Tibial artery (tissue), 4 donors: ENCODE data around the gene TACC2.

Experiments used
- DNase-seq, 2 donors: peaks; one replicate each; pipeline ENCODE4 v3.0.0-alpha.2; 2019
- H3K27ac ChIP-seq, 2 donors: fragments of 200-600 bp; sonication (generic) in 1 of 2; 1 replicate in 1 of 2; 2 replicates in 1 of 2; pipeline ENCODE4 v1.5.1; 2018 to 2019; ENCODE audit warnings: mild to moderate bottlenecking in 1 of 2
- H3K27me3 ChIP-seq, 2 donors: fragments of 200-600 bp; sonication (generic) in 1 of 2; one replicate each; pipeline versions ENCODE4 v1.5.1 to v1.6.0; 2016 to 2019
- H3K36me3 ChIP-seq, 3 donors: fragments of 200-600 bp; sonication (generic) in 2 of 3; one replicate each; pipeline ENCODE4 v1.5.1; 2016 to 2019; ENCODE audit warnings: mild to moderate bottlenecking in 2 of 3
- H3K4me1 ChIP-seq, 4 donors: fragments of 200-600 bp; sonication (generic) in 2 of 4; 1 replicate in 3 of 4; 2 replicates in 1 of 4; pipeline ENCODE4 v1.5.1; 2016 to 2019
- H3K4me3 ChIP-seq, 2 donors: fragments of 200-600 bp; sonication (generic) in 1 of 2; 1 replicate in 1 of 2; 2 replicates in 1 of 2; pipeline ENCODE4 v1.5.1; 2018 to 2019; ENCODE audit warnings: mild to moderate bottlenecking in 2 of 2
- H3K9me3 ChIP-seq, 3 donors: fragments of 200-600 bp; sonication (generic) in 1 of 3; one replicate each; pipeline ENCODE4 v1.5.1; 2016 to 2019
- intact Hi-C: fragments of 100-400 bp; cut with DNase I; formaldehyde crosslinking; loops from one replicate; pipeline ENCODE4 v1.15.0; 2023; ENCODE audit warnings: low total_unique reads
- TF ChIP-seq, protein P1 (sequence below), 2 experiments: fragments of 200-600 bp in 1 of 2; fragments of 450-650 bp in 1 of 2; IDR thresholded peaks; one replicate each; pipeline ENCODE4 v1.5.1; 2017 to 2019; ENCODE audit warnings: antibody characterized with exemption in 2 of 2, mild to moderate bottlenecking in 1 of 2, moderate library complexity in 1 of 2

Gene TACC2

DNA sequence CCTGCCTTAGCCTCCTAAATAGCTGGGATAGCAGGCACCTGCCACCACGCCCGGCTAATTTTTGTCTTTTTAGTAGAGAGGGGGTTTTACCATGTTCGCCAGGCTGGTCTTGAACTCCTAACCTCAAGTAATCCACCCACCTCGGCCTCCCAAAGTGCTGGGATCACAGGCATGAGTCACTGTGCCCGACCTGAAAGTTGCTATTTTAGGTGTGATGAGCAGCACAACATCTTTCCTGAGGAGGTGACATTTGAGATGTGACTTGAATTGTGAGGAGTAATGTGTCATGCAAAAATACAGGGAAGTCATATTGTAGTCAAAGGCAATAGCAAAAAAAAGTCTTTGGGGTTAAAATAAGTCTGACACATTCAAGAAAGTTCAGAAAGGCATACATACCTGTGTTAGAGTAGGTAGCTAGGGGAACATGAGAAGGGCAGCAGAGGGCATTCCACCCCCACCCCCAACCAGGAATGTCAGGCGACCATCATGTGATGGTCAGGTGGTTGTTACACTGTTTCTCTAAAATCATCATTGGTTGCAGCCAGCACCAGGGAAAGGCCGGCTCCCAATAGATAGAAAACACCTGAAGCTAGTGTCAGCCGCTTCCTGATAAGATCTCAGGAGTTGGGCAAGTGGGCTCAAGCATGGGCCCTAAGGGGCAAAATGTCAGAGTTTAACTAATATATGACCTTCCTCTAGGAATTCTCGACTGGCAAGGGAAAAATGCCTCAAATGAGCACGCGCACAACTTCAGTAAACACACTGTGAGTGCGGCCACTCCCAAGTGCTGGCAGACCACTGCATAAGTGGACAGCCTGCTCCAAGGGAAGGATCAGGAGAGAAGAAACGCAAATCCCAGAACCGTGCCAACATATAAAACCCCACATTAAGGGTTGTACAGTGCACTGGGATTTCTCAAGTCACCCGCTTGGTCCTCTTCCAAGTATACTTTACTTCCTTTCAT is at the start of gene TACC2:
Gene TACC2, plus strand, starts transcription at position 803 of the 964 bp plus-strand sequence. CDS start 32,819 bp downstream, outside the sequence.
- intact Hi-C loops, result no loop called here
- Histone ChIP-seq H3K27ac (peak within 1 kb of the TSS; percentile 56 to 59), H3K36me3 (no peaks in the 10 kb centered on the region), H3K9me3 (peaks cover 0 to 7% (median 7%) of the 10 kb centered on the region in 3 donors), H3K4me3 (no peak within 1 kb of the TSS), H3K4me1 (peaks cover 0 to 14% (median 7%) of the 10 kb centered on the region in 4 donors), H3K27me3 (no peaks in the 10 kb centered on the region)
- no peak for DNase-seq
- TF ChIP-seq, protein P1, sequence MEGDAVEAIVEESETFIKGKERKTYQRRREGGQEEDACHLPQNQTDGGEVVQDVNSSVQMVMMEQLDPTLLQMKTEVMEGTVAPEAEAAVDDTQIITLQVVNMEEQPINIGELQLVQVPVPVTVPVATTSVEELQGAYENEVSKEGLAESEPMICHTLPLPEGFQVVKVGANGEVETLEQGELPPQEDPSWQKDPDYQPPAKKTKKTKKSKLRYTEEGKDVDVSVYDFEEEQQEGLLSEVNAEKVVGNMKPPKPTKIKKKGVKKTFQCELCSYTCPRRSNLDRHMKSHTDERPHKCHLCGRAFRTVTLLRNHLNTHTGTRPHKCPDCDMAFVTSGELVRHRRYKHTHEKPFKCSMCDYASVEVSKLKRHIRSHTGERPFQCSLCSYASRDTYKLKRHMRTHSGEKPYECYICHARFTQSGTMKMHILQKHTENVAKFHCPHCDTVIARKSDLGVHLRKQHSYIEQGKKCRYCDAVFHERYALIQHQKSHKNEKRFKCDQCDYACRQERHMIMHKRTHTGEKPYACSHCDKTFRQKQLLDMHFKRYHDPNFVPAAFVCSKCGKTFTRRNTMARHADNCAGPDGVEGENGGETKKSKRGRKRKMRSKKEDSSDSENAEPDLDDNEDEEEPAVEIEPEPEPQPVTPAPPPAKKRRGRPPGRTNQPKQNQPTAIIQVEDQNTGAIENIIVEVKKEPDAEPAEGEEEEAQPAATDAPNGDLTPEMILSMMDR (IDR thresholded peaks at IDR 0.05), result no peak

GRCh38 chr10:121941532-121941931 is 47.4 kb upstream of the TACC2 start:
- no peak for DNase-seq

GRCh38 chr10:121942749-121943416 is 46.1 kb upstream of the TACC2 start:
- H3K4me1 ChIP-seq, result peaks cover 0 to 6% (median 2%) of the 10 kb centered on the region in 4 donors
- no peaks in the 10 kb centered on the region for H3K36me3 ChIP-seq
- peak in 1 of 2 donors; percentile 23 for DNase-seq
- H3K9me3 ChIP-seq, result no peaks in the 10 kb centered on the region
- H3K4me3 ChIP-seq, result no peak overlapping the region
- intact Hi-C loops, result no loop called here
- no peaks in the 10 kb centered on the region for H3K27me3 ChIP-seq
- TF ChIP-seq, protein P1 (IDR thresholded peaks at IDR 0.05), result no peak
- no peak overlapping the region for H3K27ac ChIP-seq

More at GRCh38 chr10:121941532-121941931, 47.4 kb upstream of the TACC2 start:
- Histone ChIP-seq H3K9me3 (no peaks in the 10 kb centered on the region), H3K36me3 (no peaks in the 10 kb centered on the region), H3K4me1 (peaks cover 0 to 6% (median 2%) of the 10 kb centered on the region in 4 donors), H3K27ac (no peak overlapping the region), H3K4me3 (no peak overlapping the region), H3K27me3 (no peaks in the 10 kb centered on the region)
- TF ChIP-seq, protein P1 (IDR thresholded peaks at IDR 0.05), result no peak
- intact Hi-C loops, result no loop called here

DNA sequence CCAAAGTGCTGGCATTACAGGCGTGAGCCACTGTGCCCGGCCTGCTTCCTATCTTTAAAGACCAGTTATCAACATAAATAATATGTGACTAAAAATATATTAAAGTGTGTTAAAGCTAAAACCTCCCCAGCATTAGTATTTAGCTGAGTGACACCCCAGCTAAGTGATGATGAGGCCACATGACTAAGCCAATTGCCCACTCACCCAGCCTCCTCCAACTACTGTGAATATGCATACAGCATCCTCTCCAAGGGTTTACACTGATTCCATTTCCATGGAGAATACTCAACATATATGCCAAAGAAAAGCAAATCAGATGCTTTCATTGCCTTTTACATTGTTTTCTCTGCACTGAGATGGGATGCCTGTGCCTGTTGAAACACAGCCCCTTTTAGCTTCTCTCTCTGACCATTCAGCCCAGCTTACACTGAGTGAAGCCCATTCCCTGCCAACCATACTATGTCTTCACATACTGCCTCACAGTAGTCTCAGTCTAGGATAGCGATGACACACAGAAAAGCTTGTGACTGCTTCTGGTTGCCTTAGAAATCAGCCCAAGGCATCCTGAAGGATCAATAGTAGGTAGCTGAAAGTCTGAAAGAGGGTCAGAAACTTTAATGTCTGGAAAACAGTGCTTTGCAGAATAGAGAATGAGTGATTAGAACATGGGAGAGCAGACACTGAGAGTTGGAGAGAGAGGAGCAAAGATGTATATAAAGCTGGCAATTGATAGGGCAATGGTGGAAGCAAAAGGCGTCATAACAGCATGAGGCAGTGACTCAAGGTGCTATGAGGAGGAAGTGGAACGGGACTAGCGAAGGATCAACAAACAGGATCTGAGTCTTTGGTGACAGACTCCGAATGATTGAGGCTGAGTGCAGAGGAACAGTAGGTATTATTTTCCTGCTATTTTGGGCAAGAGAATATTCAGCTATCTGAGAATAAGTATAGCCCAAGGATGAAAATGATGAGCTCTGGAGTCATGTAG is 41.3 kb upstream of the TACC2 start:
- TF ChIP-seq, protein P1 (IDR thresholded peaks at IDR 0.05), result no peak
- Histone ChIP-seq H3K4me3 (no peak overlapping the region), H3K4me1 (peaks cover 0 to 11% (median 4%) of the 10 kb centered on the region in 4 donors), H3K36me3 (peaks cover 0 to 4% (median 0%) of the 10 kb centered on the region in 3 donors), H3K9me3 (no peaks in the 10 kb centered on the region), H3K27me3 (no peaks in the 10 kb centered on the region), H3K27ac (no peak overlapping the region)
- intact Hi-C loops, result no loop called here
- DNase-seq, result no peak

DNA sequence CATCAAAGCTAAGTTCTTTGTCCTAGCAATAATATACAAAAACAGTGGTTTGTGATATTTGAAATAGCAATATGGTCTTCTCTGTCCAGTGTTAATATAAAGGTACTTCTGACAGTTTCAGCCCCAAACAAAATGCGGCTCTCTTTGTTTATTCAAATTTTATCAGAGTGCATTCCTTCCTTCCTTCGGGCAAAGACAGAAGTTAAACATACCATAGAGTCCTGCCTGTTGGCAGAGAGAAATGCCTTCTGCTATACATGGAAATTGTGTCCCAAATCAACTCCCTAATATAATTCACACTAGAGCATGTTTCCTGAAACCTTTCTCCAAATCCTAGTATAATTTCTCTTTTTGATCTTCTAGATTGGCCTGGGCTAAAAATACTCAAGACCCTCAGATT is 39.9 kb upstream of the TACC2 start:
- Histone ChIP-seq H3K4me3 (no peak overlapping the region), H3K9me3 (no peaks in the 10 kb centered on the region), H3K36me3 (peaks cover 0 to 5% (median 0%) of the 10 kb centered on the region in 3 donors), H3K27me3 (no peaks in the 10 kb centered on the region), H3K4me1 (peaks cover 0 to 7% (median 2%) of the 10 kb centered on the region in 4 donors), H3K27ac (no peak overlapping the region)
- intact Hi-C loops, result no loop called here
- no peak for DNase-seq
- TF ChIP-seq, protein P1 (IDR thresholded peaks at IDR 0.05), result no peak
